Activated CD4-positive, alpha-beta T cell treated with anti-CD3 and anti-CD28 coated beads, Interleukin-2, amount 50 U/mL, for 48 hours (primary cell): ENCODE data around the gene SIM1.

Experiments used
- DNase-seq, 2 experiments: peaks; one replicate each; pipeline ENCODE4 v3.0.0-alpha.2; 2020

The SIM1 gene

GRCh38 chr6:100455230-100456124, 9.2 kb downstream of the SIM1 start:
- no peak for DNase-seq

GRCh38 chr6:100454551-100455229, 10.0 kb downstream of the SIM1 start:
- DNase-seq = no peak

- no peak for DNase-seq
These were observed 10.8 kb downstream of the SIM1 start for GRCh38 chr6:100453701-100454521.

- no peak for DNase-seq
These were observed 11.7 kb downstream of the SIM1 start for GRCh38 chr6:100452998-100453397.

GRCh38 chr6:100451577-100451976, 13.1 kb downstream of the SIM1 start:
- DNase-seq = no peak

- no peak for DNase-seq
These were observed 15.5 kb downstream of the SIM1 start for GRCh38 chr6:100449239-100449691.

- no peak for DNase-seq
These were observed 16.6 kb downstream of the SIM1 start for GRCh38 chr6:100447900-100448748.

- no peak for DNase-seq
These were observed 17.4 kb downstream of the SIM1 start for GRCh38 chr6:100447081-100447899.

GRCh38 chr6:100446115-100447080, 18.3 kb downstream of the SIM1 start:
- DNase-seq = no peak

- no peak for DNase-seq
These were observed 19.2 kb downstream of the SIM1 start for GRCh38 chr6:100445512-100445911.

- no peak for DNase-seq
These were observed 23.8 kb downstream of the SIM1 start for GRCh38 chr6:100440935-100441334.

GRCh38 chr6:100435299-100435698, 29.4 kb downstream of the SIM1 start:
- DNase-seq = no peak

- DNase-seq = no peak
These were observed 30.8 kb downstream of the SIM1 start for GRCh38 chr6:100433726-100434435.

GRCh38 chr6:100432136-100432535, 32.6 kb downstream of the SIM1 start:
- no peak for DNase-seq

- DNase-seq = no peak
These were observed 33.8 kb downstream of the SIM1 start for GRCh38 chr6:100430962-100431361.

- no peak for DNase-seq
These were observed 37.3 kb downstream of the SIM1 start for GRCh38 chr6:100427452-100427851.

- DNase-seq = no peak
These were observed 37.9 kb downstream of the SIM1 start for GRCh38 chr6:100426744-100427338.

- no peak for DNase-seq
These were observed 38.5 kb downstream of the SIM1 start for GRCh38 chr6:100426241-100426640.

- no peak for DNase-seq
These were observed 44.0 kb downstream of the SIM1 start for GRCh38 chr6:100420711-100421110.
